H1 (cell line): ENCODE measurements around the gene ANP32A. TPM values are rescaled to one million over a fixed set of nuclear protein-coding genes. Genes with fewer than 3 reads are reported as not detected.

ENCODE experiments used
- BACH1 ChIP-seq: IDR thresholded peaks from 2 replicates; pipeline ENCODE4 v1.6.1; 2012; ENCODE audit warnings: low read length, improper control_type of control experiment
- CBX5 ChIP-seq: fragments of 300-800, 300-1000 bp; sonication (generic); IDR thresholded peaks from 2 replicates; pipeline ENCODE4 v1.7.1; 2016; ENCODE audit warnings: antibody characterized with exemption, low read length, low read depth
- SRF ChIP-seq: IDR thresholded peaks from 2 replicates; pipeline ENCODE4 v1.6.1; 2011; ENCODE audit warnings: mild to moderate bottlenecking, low read depth, low read length, moderate library complexity
- TCF12 ChIP-seq: IDR thresholded peaks from 2 replicates; pipeline ENCODE4 v1.6.1; 2011; ENCODE audit warnings: low read depth, mild to moderate bottlenecking, low read length
- polyA plus RNA-seq, 7 experiments: library from polyadenylated mRNA; depleted of rRNA in 3 of 7; stranded (reverse) in 5 of 7; unstranded in 2 of 7; fragments of >200 nt in 5 of 7; fragments of 200-250 nt in 2 of 7; gene quantifications; 1 replicate in 5 of 7; 2 replicates in 1 of 7; 4 replicates in 1 of 7; pipeline versions ENCODE4 v1.2.1 to v1.2.3, GENCODE V29; 2011 to 2013; ENCODE audit warnings: missing spikeins in 2 of 7, mixed read lengths in 2 of 7
- total RNA-seq: library from RNA; stranded (reverse); fragmentation: NEBNext Ultra II Directional; extraction: Animal tissue kit (Norgen Biotek cat#: 25700); gene quantifications from 2 replicates; pipeline ENCODE4 v1.2.1, GENCODE V29; 2021
- TF ChIP-seq, protein P1 (sequence below): IDR thresholded peaks from 2 replicates; pipeline ENCODE4 v1.6.1; 2011; ENCODE audit warnings: low read depth, mild to moderate bottlenecking, low read length; ENCODE audit not compliant: insufficient read depth

Gene ANP32A
- total and polyA plus RNA-seq, 2 of the 8 experiments (the other 6 are each of a cell fraction or from before 2014, with no cell fraction given) = 70.8 to 295 TPM

DNA sequence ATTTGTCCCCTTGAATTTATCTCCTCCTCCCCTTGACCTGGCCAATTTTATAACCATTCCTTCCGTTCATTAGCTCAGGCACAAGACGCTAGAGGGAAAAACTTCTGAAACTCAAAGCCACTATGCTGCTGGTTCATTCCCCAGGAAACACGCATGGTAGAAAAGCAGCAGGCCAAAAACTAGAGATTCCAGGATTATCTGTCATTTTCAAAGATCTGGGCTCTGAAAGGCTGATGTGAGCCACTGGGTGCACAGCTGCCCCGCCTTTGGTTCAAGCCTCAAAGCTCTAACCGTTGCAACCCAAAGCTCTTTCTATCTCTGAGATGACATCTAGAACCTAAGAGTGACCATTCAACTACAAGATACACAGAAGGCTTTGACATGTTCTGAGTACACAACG lies 6.1 kb downstream of the ANP32A start (continued):
- no peak for TF ChIP-seq SRF
- TF ChIP-seq, protein P1, sequence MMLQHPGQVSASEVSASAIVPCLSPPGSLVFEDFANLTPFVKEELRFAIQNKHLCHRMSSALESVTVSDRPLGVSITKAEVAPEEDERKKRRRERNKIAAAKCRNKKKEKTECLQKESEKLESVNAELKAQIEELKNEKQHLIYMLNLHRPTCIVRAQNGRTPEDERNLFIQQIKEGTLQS = no peak
- no peak for TF ChIP-seq TCF12
- TF ChIP-seq CBX5 = no peak
- TF ChIP-seq BACH1 = no peak
- TF ChIP-seq, all 59 proteins: peak for 0
